Measurements from ENCODE around the gene REXO5. TPM values are rescaled to one million over a fixed set of nuclear protein-coding genes. Genes with fewer than 3 reads are reported as not detected.
"Not testable (repeated sequence)": the region's sequence is repeated elsewhere in the genome, so short reads cannot be mapped to it uniquely, and the experiment has no call there.

REXO5 gene
- total RNA-seq, 6 donors from 2014 or later, result 2.1 to 12.7 (median 3.0) TPM

- no peak overlapping the region for H3K4me3 ChIP-seq
- ATAC-seq (ENCODE audit: low FRiP score in 2 of 2), result no peak
- peaks cover 0 to 29% (median 21%) of the 10 kb centered on the region in 4 donors for H3K36me3 ChIP-seq
Observed at GRCh38 chr16:20862162-20862960, 56.0 kb downstream of the REXO5 start.

GRCh38 chr16:20864376-20864775 is 58.0 kb downstream of the REXO5 start:
- DNase-seq; H3K9me3 ChIP-seq; ATAC-seq (ENCODE audit: low FRiP score in 2 of 2); H3K4me3 ChIP-seq; H3K27me3 ChIP-seq; H3K27ac ChIP-seq: not testable (repeated sequence)
- WGBS, 2 donors, result 85% methylated on average over 6 of the region's 6 CpGs
- H3K36me3 ChIP-seq, result peaks cover 0 to 29% (median 21%) of the 10 kb centered on the region in 4 donors
- peaks cover 24 to 43% (median 34%) of the 10 kb centered on the region in 4 donors for H3K4me1 ChIP-seq

More at GRCh38 chr16:20862162-20862960, 56.0 kb downstream of the REXO5 start:
- no peaks in the 10 kb centered on the region for H3K27me3 ChIP-seq
- no peak overlapping the region for H3K27ac ChIP-seq
- WGBS, 2 donors, result 95% methylated on average over 18 to 21 of the region's 21 CpGs
- no peaks in the 10 kb centered on the region for H3K9me3 ChIP-seq
- DNase-seq, result peak in 1 of 2 donors; percentile 47
- TF ChIP-seq EP300 (IDR thresholded peaks at IDR 0.05) (no peak), POLR2AphosphoS5 (IDR thresholded peaks at IDR 0.05) (no peak), CTCF (IDR thresholded peaks at IDR 0.05) (no peak), POLR2A (IDR thresholded peaks at IDR 0.05) (no peak)
- H3K4me1 ChIP-seq, result peaks cover 21 to 29% (median 25%) of the 10 kb centered on the region in 4 donors

GRCh38 chr16:20865420-20866131 is 59.2 kb downstream of the REXO5 start:
- ATAC-seq (ENCODE audit: low FRiP score in 2 of 2) (no peak), DNase-seq (no peak)
- Histone ChIP-seq H3K9me3 (no peaks in the 10 kb centered on the region), H3K27ac (peak overlapping the region in 2 of 4 donors; percentile 51 to 65), H3K4me1 (peaks cover 31 to 47% (median 42%) of the 10 kb centered on the region in 4 donors), H3K4me3 (no peak overlapping the region), H3K27me3 (no peaks in the 10 kb centered on the region), H3K36me3 (peaks cover 0 to 19% (median 14%) of the 10 kb centered on the region in 4 donors)
- TF ChIP-seq EP300 (IDR thresholded peaks at IDR 0.05), result no peak
- no peak for TF ChIP-seq POLR2A (IDR thresholded peaks at IDR 0.05)
- TF ChIP-seq POLR2AphosphoS5 (IDR thresholded peaks at IDR 0.05), result no peak
- TF ChIP-seq CTCF (IDR thresholded peaks at IDR 0.05), result no peak
- 66% methylated on average over 6 of the region's 6 CpGs for WGBS, 2 donors

- DNase-seq (no peak), ATAC-seq (ENCODE audit: low FRiP score in 2 of 2) (peak in 1 of 2 donors; percentile 39)
- Histone ChIP-seq H3K27ac (peak overlapping the region; percentile 8 to 65 (median 32)), H3K27me3 (no peaks in the 10 kb centered on the region), H3K9me3 (no peaks in the 10 kb centered on the region), H3K36me3 (peaks cover 0 to 13% (median 10%) of the 10 kb centered on the region in 4 donors), H3K4me3 (no peak overlapping the region), H3K4me1 (peaks cover 33 to 48% (median 44%) of the 10 kb centered on the region in 4 donors)
- TF ChIP-seq CTCF (IDR thresholded peaks at IDR 0.05) (no peak), POLR2A (IDR thresholded peaks at IDR 0.05) (no peak), POLR2AphosphoS5 (IDR thresholded peaks at IDR 0.05) (no peak), EP300 (IDR thresholded peaks at IDR 0.05) (no peak)
- WGBS, 2 donors, result 63 to 72% methylated on average over 6 of the region's 6 CpGs
Observed at GRCh38 chr16:20866145-20866772, 59.9 kb downstream of the REXO5 start.

- peaks cover 33 to 53% (median 46%) of the 10 kb centered on the region in 4 donors for H3K4me1 ChIP-seq
- no peak for DNase-seq
- 72 to 89% methylated on average over 3 of the region's 3 CpGs for WGBS, 2 donors
Observed at GRCh38 chr16:20866801-20867200, 60.5 kb downstream of the REXO5 start.

More at GRCh38 chr16:20866801-20867200, 60.5 kb downstream of the REXO5 start:
- H3K27ac ChIP-seq, result peak overlapping the region; percentile 8 to 65 (median 28)
- no peaks in the 10 kb centered on the region for H3K27me3 ChIP-seq
- TF ChIP-seq CTCF (IDR thresholded peaks at IDR 0.05), result no peak
- TF ChIP-seq POLR2AphosphoS5 (IDR thresholded peaks at IDR 0.05), result no peak
- TF ChIP-seq POLR2A (IDR thresholded peaks at IDR 0.05), result no peak
- TF ChIP-seq EP300 (IDR thresholded peaks at IDR 0.05), result no peak
- ATAC-seq (ENCODE audit: low FRiP score in 2 of 2), result no peak
- H3K36me3 ChIP-seq, result peaks cover 0 to 7% (median 5%) of the 10 kb centered on the region in 4 donors
- H3K9me3 ChIP-seq, result no peaks in the 10 kb centered on the region
- no peak overlapping the region for H3K4me3 ChIP-seq

Measured in upper lobe of left lung (tissue), 6 donors.